K562 (cell line): ENCODE measurements around the gene PRKG1. TPM values are rescaled to one million over a fixed set of nuclear protein-coding genes. Genes with fewer than 3 reads are reported as not detected.
A peak's percentile ranks its signal among the peaks of the same experiment; 100 is the strongest.

Source experiments
- ATF6 ChIP-seq: sonication (generic); formaldehyde crosslinking; IDR thresholded peaks from 2 replicates; pipeline ENCODE4 v1.4.0; 2020; ENCODE audit warnings: mild to moderate bottlenecking, missing genetic modification reagents
- CBFA2T3 ChIP-seq: fragments of 450-650 bp; IDR thresholded peaks from 2 replicates; pipeline ENCODE4 v1.6.1; 2017
- DNMT1 ChIP-seq: fragments of 450-650 bp; IDR thresholded peaks from 2 replicates; pipeline ENCODE4 v1.6.1; 2016; ENCODE audit warnings: antibody characterized with exemption, mild to moderate bottlenecking
- FOXK2 ChIP-seq, 2 experiments: fragments of 450-650 bp; IDR thresholded peaks in 1 of 2; conservative IDR thresholded peaks in 1 of 2; 2 replicates each; pipeline ENCODE4 v1.6.1; 2016; ENCODE audit warnings: low read depth in 2 of 2, mild to moderate bottlenecking in 1 of 2
- NFE2 ChIP-seq: IDR thresholded peaks from 2 replicates; pipeline ENCODE4 v1.6.1; 2014; ENCODE audit warnings: antibody characterized with exemption, low read depth
- PRDM10 ChIP-seq: fragments of 450-650 bp; IDR thresholded peaks from 2 replicates; pipeline ENCODE4 v1.6.1; 2018; ENCODE audit not compliant: partially characterized antibody
- TAL1 ChIP-seq: fragments of 450-650 bp; IDR thresholded peaks from 2 replicates; pipeline ENCODE4 v1.6.1; 2016; ENCODE audit warnings: mild to moderate bottlenecking
- ZKSCAN1 ChIP-seq: fragments of 150-350 bp; IDR thresholded peaks from 2 replicates; pipeline ENCODE4 v1.6.1; 2016; ENCODE audit warnings: low read depth, low read length
- ZMIZ1 ChIP-seq, 2 experiments: fragments of 150-350 bp in 1 of 2; IDR thresholded peaks; 2 replicates each; pipeline ENCODE4 v1.6.1; 2012 to 2016; ENCODE audit warnings: low read depth in 2 of 2, low read length in 2 of 2, mild to moderate bottlenecking in 1 of 2, moderate library complexity in 1 of 2
- polyA plus RNA-seq, 8 experiments: library from polyadenylated mRNA; depleted of rRNA in 4 of 8; stranded (reverse) in 5 of 8; unstranded in 3 of 8; fragments of >200 nt; fragmentation: Nextera tagmentation in 2 of 8; fragmentation: Illumina TruSeq in 1 of 8; extraction: Ambion mirVana in 2 of 8; extraction: Trizol in 1 of 8; gene quantifications; 2 replicates each; pipeline versions ENCODE4 v1.2.1 to v1.2.3, GENCODE V29; 2011 to 2014; ENCODE audit warnings: inconsistent platforms in 1 of 8, missing spikeins in 1 of 8
- total RNA-seq, 7 experiments: library from RNA; depleted of rRNA in 6 of 7; stranded (reverse); fragments of >200 nt in 6 of 7; fragmentation: Illumina TruSeq in 2 of 7; extraction: Trizol in 2 of 7; gene quantifications; 2 replicates each; pipeline versions ENCODE4 v1.2.1 to v1.2.3, GENCODE V29; 2011 to 2021; ENCODE audit warnings: low replicate concordance in 1 of 7

Gene PRKG1
- total and polyA plus RNA-seq, 9 of the 15 experiments (the other 6 are each of a cell fraction or from before 2014, with no cell fraction given): 0.22 TPM; not detected in 8

GRCh38 chr10:51691135-51691534, 616.8 kb downstream of the PRKG1 start (continued):
- TF ChIP-seq ATF6 (CRISPR knock-in tag) (no peak), FOXK2 (conservative IDR thresholded peaks at IDR 0.05 in 1 of 2, IDR thresholded peaks at IDR 0.05 in 1 of 2; ENCODE audit: low read depth in 2 of 2) (0 out of 4 replicates have a peak, but pooled peaks of 1 of the 2 experiments have one; percentile 39), CBFA2T3 (peak; percentile 59; the same call in 1 of the 2 replicates), PRDM10 (peak; percentile 22), NFE2 (peak; percentile 66), TAL1 (peak; percentile 34; the same call in 1 of the 2 replicates), DNMT1 (no peak), ZMIZ1 (IDR thresholded peaks at IDR 0.05; ENCODE audit: low read depth in 2 of 2, low read length in 2 of 2) (no peak), ZKSCAN1 (no peak)
